Mucosa of rectum (tissue), 2 donors: ENCODE results near the gene CBX4.

ENCODE experiments used
- H3K27ac ChIP-seq, 2 donors: one replicate each; pipeline ENCODE4 v1.7.0; 2013; ENCODE audit warnings: inconsistent platforms in 2 of 2, low read depth in 2 of 2, low read length in 2 of 2
- H3K27me3 ChIP-seq, 2 donors: one replicate each; pipeline ENCODE4 v1.7.0; 2013; ENCODE audit warnings: low read length in 2 of 2; ENCODE audit not compliant: control insufficient read depth in 2 of 2, insufficient read depth in 2 of 2
- H3K36me3 ChIP-seq, 2 donors: one replicate each; pipeline ENCODE4 v1.7.0; 2013; ENCODE audit warnings: low read length in 2 of 2; ENCODE audit not compliant: control insufficient read depth in 2 of 2, insufficient read depth in 2 of 2
- H3K4me1 ChIP-seq, 2 donors: one replicate each; pipeline ENCODE4 v1.7.0; 2013; ENCODE audit warnings: low read length in 2 of 2, mild to moderate bottlenecking in 1 of 2; ENCODE audit not compliant: control insufficient read depth in 2 of 2, insufficient read depth in 2 of 2
- H3K4me3 ChIP-seq, 2 donors: one replicate each; pipeline ENCODE4 v1.7.0; 2013; ENCODE audit warnings: low read length in 2 of 2
- H3K9ac ChIP-seq, 2 donors: one replicate each; pipeline ENCODE4 v1.7.0; 2013; ENCODE audit warnings: low read length in 2 of 2, low read depth in 1 of 2, mild to moderate bottlenecking in 1 of 2
- H3K9me3 ChIP-seq, 2 donors: one replicate each; pipeline ENCODE4 v1.7.0; 2013; ENCODE audit warnings: low read length in 2 of 2; ENCODE audit not compliant: control insufficient read depth in 2 of 2
- donor health status: healthy.
- donor health status: Normal muscosa, but diverticular disease.

CBX4 gene

DNA sequence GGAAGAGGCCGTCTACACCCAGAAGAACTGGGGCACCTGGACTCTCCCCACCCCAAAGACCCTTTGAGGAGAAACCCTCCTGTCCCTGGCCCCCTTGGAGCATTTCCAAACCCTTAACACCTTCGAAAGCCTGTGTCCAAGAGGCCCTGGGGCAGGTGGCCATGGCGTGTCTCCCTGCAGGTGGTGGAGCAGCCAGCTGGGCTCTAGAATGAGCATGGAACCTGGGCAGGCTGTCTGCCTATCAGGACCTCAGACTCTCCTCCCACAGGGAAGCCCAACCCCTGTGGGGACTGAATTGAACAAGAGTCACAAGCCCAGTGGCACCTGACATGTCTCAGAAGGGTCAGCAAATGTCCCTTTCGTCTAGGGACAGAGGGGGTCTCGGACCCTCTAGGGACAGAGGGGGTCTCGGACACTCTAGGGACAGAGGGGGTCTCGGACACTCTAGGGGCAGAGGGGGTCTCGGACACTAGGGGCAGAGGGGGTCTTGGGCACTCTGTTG is 8.4 kb downstream of the CBX4 start:
- H3K9me3 ChIP-seq, result no peaks in the 10 kb centered on the region
- H3K36me3 ChIP-seq, result peaks cover 3 to 9% of the 10 kb centered on the region in 2 donors
- H3K4me3 ChIP-seq, result no peak overlapping the region
- no peaks in the 10 kb centered on the region for H3K27me3 ChIP-seq
- H3K4me1 ChIP-seq, result peaks cover 18 to 26% of the 10 kb centered on the region in 2 donors
- H3K9ac ChIP-seq, result no peak overlapping the region
- no peak overlapping the region for H3K27ac ChIP-seq

DNA sequence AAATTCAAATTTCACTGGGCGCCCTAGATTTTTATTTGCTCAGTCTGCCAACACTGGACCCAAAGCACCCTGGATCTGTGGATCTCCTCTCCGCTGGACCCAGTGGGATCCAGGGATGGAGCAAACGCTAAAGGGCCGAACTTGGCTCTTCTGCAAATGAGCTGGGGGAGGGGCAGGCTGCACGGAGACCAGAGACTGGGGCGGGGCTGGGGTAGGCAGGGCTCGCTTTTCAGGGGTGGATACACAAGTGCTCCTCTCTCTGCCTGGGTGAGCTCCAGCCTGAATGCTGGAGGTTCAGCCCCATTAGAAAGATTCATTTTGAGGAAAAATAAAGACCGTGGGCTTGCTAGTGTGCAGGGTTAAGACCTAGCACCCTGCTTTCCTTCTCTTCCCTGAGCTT is 8.9 kb downstream of the CBX4 start:
- Histone ChIP-seq H3K4me3 (no peak overlapping the region), H3K9me3 (no peaks in the 10 kb centered on the region)

DNA sequence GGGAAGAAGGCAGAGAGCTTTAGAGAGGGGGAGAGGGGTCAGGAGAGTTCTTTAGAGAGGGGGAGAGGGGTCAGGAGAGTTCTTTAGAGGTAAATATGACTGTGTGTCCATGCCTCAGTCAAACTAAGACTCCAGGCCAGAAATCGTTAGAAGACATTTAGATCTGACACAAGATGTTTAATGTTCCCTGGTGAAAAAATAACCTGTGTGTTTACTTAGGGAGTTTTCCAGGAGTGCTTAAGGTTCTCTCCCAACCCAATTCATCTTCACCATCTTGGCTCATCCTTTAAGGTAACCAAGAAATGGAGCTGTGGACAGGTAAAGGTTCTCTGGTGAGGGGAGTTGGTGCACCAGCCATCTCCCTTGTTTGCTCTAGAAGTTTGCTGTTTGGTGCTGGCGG is 9.8 kb downstream of the CBX4 start:
- H3K27ac ChIP-seq, result peak overlapping the region in 1 of 2 donors; percentile 56
- H3K4me3 ChIP-seq, result no peak overlapping the region
- peak overlapping the region in 1 of 2 donors; percentile 15 for H3K9ac ChIP-seq
- H3K27me3 ChIP-seq, result peaks cover 0 to 2% of the 10 kb centered on the region in 2 donors
- no peaks in the 10 kb centered on the region for H3K36me3 ChIP-seq
- H3K4me1 ChIP-seq, result peaks cover 17 to 26% of the 10 kb centered on the region in 2 donors
- H3K9me3 ChIP-seq, result no peaks in the 10 kb centered on the region

More for the DNA sequence above, 8.9 kb downstream of the CBX4 start:
- H3K4me1 ChIP-seq, result peaks cover 17 to 26% of the 10 kb centered on the region in 2 donors
- peaks cover 3 to 7% of the 10 kb centered on the region in 2 donors for H3K36me3 ChIP-seq
- H3K27me3 ChIP-seq, result no peaks in the 10 kb centered on the region
- no peak overlapping the region for H3K27ac ChIP-seq
- no peak overlapping the region for H3K9ac ChIP-seq

DNA sequence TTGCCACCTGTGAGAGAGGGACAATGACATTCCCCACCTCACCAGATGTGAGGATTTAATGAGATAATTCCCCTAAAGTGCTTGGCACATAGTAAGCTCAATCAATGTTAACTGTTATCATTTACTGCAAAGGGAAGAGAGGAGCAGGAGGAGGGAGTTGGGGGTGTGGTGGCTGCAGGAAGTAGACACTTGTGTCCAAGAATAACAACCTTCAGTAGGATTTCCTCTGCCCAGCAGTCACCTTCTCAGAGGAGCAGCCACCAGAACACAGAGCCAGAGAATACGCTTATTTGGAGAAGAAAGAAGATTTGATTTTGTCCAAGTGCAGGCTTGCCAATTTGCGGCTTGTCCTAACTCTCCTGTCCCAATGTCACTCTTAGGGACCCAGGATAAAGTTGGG is 10.2 kb downstream of the CBX4 start:
- H3K27me3 ChIP-seq, result peaks cover 0 to 2% of the 10 kb centered on the region in 2 donors
- H3K36me3 ChIP-seq, result no peaks in the 10 kb centered on the region
- no peaks in the 10 kb centered on the region for H3K9me3 ChIP-seq
- peaks cover 17 to 26% of the 10 kb centered on the region in 2 donors for H3K4me1 ChIP-seq
- H3K9ac ChIP-seq, result peak overlapping the region in 1 of 2 donors; percentile 15
- no peak overlapping the region for H3K4me3 ChIP-seq
- H3K27ac ChIP-seq, result peak overlapping the region in 1 of 2 donors; percentile 56

DNA sequence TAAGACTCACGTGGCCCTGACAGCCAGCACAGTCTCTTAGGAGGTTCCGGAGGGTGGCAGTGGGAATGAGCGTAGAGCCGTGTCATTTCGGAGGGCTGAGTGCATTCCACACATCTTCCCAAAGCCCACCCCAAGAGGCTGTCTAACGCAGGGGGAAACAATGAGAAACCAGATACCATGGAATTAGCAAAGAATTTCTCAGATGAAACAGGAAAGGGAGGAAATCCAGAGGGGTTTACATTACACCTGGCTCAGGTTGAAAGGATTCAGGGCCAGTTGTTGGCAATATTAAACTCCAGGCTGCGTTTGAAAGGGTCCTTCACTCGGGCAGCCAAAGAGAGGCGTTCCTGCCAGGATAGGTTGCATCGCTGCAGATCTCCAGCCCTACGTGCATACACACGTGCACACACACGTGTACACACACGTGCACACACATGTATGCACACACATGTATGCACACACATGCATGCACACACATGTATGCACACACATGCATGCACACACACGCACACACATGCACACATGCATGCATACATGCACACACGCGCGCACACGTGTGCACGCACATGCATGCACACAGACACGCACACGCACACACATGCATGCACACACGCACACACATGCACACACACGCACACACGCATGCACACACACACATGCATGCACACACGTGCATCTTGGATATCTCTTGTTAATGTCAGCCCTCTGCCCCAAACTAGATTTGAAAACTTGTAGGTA is 12.2 kb downstream of the CBX4 start:
- Histone ChIP-seq H3K9me3 (no peaks in the 10 kb centered on the region), H3K9ac (no peak overlapping the region), H3K4me1 (peaks cover 12 to 24% of the 10 kb centered on the region in 2 donors), H3K36me3 (no peaks in the 10 kb centered on the region), H3K27ac (no peak overlapping the region), H3K27me3 (peaks cover 0 to 2% of the 10 kb centered on the region in 2 donors), H3K4me3 (no peak overlapping the region)

DNA sequence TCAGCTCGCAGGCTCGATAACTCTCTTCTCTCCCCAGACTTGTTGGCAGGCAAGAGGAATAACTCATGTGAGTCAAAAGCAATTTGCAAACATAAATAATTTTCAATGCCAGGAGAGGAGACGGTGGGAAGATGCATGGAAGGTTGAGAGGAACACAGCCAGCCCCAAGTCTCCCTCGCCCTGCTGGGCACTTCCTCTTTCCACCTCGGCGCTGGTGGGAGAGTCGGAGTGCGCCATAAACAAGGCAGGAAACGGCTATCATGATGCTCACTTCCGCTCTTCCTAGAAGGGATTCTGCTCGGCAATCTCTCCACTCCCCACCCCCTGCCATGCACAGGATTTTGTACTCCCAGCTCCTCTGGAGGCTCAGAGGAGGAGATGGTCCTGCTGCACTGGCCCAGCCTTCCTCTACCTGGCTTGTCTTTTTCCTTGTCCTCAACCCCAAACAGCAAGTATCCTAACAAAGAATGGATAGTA is 13.0 kb downstream of the CBX4 start:
- no peak overlapping the region for H3K4me3 ChIP-seq
- H3K9me3 ChIP-seq, result no peaks in the 10 kb centered on the region
- H3K4me1 ChIP-seq, result peaks cover 9 to 19% of the 10 kb centered on the region in 2 donors
- H3K9ac ChIP-seq, result no peak overlapping the region
- H3K36me3 ChIP-seq, result no peaks in the 10 kb centered on the region
- no peak overlapping the region for H3K27ac ChIP-seq
- peaks cover 0 to 2% of the 10 kb centered on the region in 2 donors for H3K27me3 ChIP-seq

DNA sequence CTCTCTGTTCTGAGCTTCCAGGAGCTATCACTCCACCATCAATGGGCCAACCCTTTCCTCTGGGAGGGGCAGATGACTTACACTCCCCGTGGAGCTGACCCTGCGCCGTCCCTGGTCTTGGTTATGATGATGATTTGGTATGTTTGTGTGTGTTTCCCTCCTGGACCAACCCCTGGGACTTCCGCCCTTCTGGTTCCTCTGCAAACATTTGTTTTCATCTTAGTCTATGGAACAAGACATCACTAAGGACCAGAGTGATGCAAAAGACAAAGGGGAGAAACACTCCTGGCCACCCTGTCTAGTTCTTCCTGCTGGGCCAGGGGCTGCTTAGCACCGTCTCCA is 13.7 kb downstream of the CBX4 start:
- H3K9ac ChIP-seq, result no peak overlapping the region
- no peak overlapping the region for H3K27ac ChIP-seq
- no peaks in the 10 kb centered on the region for H3K36me3 ChIP-seq
- H3K27me3 ChIP-seq, result peaks cover 0 to 2% of the 10 kb centered on the region in 2 donors
- no peaks in the 10 kb centered on the region for H3K9me3 ChIP-seq
- H3K4me3 ChIP-seq, result no peak overlapping the region
- peaks cover 4 to 15% of the 10 kb centered on the region in 2 donors for H3K4me1 ChIP-seq

DNA sequence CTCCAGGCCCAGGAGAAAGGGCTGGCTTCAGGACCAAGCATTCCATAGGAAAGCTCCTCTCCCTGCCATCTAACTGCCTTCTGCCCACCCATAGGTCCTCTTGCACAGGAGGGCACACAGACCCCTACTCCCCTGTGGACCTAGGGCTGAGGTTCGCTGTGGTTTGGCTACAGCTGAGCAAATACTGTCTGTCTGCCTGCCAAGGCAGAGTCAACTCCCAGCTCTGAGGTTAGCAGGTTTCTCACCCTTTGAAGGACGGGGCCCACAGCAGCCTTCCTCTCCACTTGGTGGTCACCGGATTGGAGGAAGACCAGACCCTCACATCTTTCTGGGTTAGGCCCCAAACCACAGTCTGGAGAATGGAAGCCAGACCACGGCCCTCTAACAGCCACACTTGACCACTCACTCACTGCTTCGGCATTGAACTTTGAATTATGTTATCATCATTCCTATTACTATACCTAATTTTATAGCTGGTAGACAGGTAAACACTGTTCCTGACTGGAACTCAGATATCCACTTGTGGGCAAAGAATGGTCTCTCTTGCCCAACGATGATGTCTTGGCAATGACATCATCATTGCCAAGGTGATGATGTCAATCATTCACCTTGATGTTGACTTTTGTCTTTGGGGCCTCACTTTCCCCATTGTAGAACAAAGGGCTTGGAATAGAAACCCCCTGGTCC is 14.2 kb downstream of the CBX4 start:
- Histone ChIP-seq H3K9me3 (no peaks in the 10 kb centered on the region), H3K27me3 (peaks cover 0 to 2% of the 10 kb centered on the region in 2 donors), H3K36me3 (no peaks in the 10 kb centered on the region), H3K4me3 (no peak overlapping the region), H3K27ac (no peak overlapping the region), H3K9ac (no peak overlapping the region), H3K4me1 (peaks cover 4 to 15% of the 10 kb centered on the region in 2 donors)

DNA sequence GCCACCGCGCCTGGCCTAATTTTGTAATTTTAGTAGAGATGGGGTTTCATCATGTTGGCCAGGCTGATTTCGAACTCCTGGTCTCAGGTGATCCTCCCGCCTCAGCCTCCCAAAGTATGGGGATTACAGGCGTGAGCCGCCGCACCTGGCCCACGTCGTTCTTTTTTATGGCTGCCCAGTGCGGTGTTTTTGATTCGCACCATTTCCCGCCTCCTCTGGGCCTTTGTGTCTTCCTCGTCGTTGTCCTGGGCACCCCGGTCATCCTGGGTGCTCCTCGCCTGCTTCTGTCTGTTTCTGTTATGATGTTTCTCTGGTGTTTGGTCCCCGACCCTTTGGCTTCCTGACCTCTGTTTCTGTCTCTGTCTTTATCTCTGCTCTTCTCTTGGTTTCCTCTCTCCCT is 15.0 kb downstream of the CBX4 start:
- H3K36me3 ChIP-seq, result no peaks in the 10 kb centered on the region
- no peak overlapping the region for H3K4me3 ChIP-seq
- H3K27ac ChIP-seq, result no peak overlapping the region
- peaks cover 4 to 8% of the 10 kb centered on the region in 2 donors for H3K4me1 ChIP-seq
- no peaks in the 10 kb centered on the region for H3K9me3 ChIP-seq
- H3K9ac ChIP-seq, result no peak overlapping the region
- peaks cover under 1 to 2% of the 10 kb centered on the region in 2 donors for H3K27me3 ChIP-seq

DNA sequence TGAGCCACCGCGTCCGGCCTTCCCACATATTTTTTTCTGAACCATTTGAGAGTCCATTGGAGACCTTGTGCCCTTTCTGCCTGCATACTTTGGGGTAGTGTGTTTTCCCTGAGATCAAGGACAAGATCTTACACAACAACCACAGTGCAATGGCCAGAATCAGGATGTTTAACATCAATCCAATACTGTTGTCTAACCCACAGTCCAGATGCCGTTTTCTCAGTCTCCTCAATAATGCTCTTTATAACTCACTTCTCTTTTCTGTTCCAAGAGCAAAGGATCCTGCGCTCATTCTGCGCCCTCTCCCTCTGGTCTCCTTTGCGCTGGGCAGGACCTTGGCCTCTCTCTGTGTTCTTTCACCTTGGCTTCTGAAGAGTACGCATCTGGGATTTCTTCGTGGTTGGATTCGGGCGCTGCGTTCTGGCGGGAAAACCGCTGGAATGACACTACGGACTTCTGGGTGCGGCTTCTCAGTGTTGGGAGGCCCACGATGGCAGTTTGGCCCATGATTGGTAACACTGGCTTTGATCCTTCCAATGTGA is 16.6 kb downstream of the CBX4 start:
- no peak overlapping the region for H3K9ac ChIP-seq
- H3K27me3 ChIP-seq, result peaks cover 8 to 10% of the 10 kb centered on the region in 2 donors

More for the DNA sequence above, 16.6 kb downstream of the CBX4 start:
- Histone ChIP-seq H3K4me1 (no peaks in the 10 kb centered on the region), H3K36me3 (no peaks in the 10 kb centered on the region), H3K27ac (no peak overlapping the region), H3K4me3 (no peak overlapping the region), H3K9me3 (no peaks in the 10 kb centered on the region)
